Skeletal muscle tissue (tissue), 4 donors: ENCODE results near the gene OSBPL3. TPM values are rescaled to one million over a fixed set of nuclear protein-coding genes. Genes with fewer than 3 reads are reported as not detected.

Source experiments
- H3K27ac ChIP-seq: one replicate; pipeline ENCODE4 v1.7.0; 2013; ENCODE audit warnings: mild to moderate bottlenecking, low read depth, low read length, inconsistent platforms
- H3K27me3 ChIP-seq, 3 donors: one replicate each; pipeline ENCODE4 v1.7.0; 2013; ENCODE audit warnings: low read length in 3 of 3; ENCODE audit not compliant: control insufficient read depth in 3 of 3, insufficient read depth in 3 of 3
- H3K36me3 ChIP-seq, 3 donors: one replicate each; pipeline ENCODE4 v1.7.0; 2013; ENCODE audit warnings: low read length in 3 of 3; ENCODE audit not compliant: control insufficient read depth in 3 of 3, insufficient read depth in 3 of 3
- H3K4me1 ChIP-seq, 3 donors: one replicate each; pipeline ENCODE4 v1.7.0; 2013; ENCODE audit warnings: low read length in 3 of 3, mild to moderate bottlenecking in 3 of 3; ENCODE audit not compliant: control insufficient read depth in 3 of 3, insufficient read depth in 3 of 3
- H3K4me3 ChIP-seq, 3 donors: one replicate each; pipeline ENCODE4 v1.7.0; 2013; ENCODE audit warnings: low read length in 3 of 3
- H3K9ac ChIP-seq, 3 donors: one replicate each; pipeline ENCODE4 v1.7.0; 2013; ENCODE audit warnings: low read length in 3 of 3, mild to moderate bottlenecking in 3 of 3, moderate library complexity in 2 of 3, low read depth in 1 of 3
- H3K9me3 ChIP-seq, 3 donors: one replicate each; pipeline ENCODE4 v1.7.0; 2013; ENCODE audit warnings: low read length in 3 of 3; ENCODE audit not compliant: control insufficient read depth in 3 of 3
- total RNA-seq: library from RNA; depleted of rRNA; stranded (reverse); fragments of >200 nt; gene quantifications from one replicate; pipeline ENCODE4 v1.2.3, GENCODE V29; 2014
- donor health status: Osteomylitis.

OSBPL3 gene
- total RNA-seq, 1 donor from 2014 or later = 2.6 TPM

DNA sequence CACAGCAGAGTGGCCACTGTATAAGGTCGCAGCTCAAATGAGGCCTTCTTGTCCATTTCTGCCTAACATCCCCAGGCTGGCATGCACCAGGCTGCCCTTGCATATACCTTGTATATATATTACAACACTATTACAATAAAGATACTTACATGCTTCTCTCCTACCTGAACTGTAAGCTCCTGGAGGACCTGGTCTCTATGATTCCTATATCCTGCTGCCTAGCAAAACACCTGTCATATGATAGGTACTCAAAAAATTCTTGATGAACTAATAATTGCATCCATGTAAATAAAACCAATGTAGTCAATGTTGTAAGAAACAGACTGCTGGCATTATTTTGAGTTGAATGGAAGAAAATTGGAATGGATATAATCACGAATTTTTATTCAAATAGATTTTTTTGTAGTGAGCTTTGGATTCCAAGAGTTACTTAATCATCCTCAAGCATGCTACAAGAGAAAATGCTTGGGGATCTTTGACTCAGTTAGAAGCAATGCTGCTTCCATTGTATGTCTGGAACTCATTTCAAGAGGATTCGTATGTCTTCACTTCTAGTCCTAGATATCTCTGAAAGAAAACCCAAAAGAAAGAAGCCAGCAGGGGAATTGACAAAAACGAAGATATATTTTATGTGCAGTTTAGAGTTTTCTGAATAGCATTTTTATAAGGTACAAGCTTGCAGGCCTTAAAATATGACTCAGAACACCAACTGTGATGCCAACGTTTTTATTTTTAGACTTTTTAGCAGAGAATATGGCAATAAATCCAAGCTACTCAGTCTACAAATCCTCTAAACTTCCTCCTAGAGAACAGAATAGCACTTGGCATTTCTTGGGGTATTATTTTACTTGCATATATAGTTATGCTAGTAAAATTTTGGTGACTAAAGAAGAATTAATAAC is 53.1 kb downstream of the OSBPL3 start:
- Histone ChIP-seq H3K27ac (no peak overlapping the region), H3K9ac (no peak overlapping the region), H3K36me3 (no peaks in the 10 kb centered on the region), H3K4me3 (no peak overlapping the region), H3K27me3 (no peaks in the 10 kb centered on the region), H3K9me3 (no peaks in the 10 kb centered on the region), H3K4me1 (peaks cover 0 to 16% (median 12%) of the 10 kb centered on the region in 3 donors)

DNA sequence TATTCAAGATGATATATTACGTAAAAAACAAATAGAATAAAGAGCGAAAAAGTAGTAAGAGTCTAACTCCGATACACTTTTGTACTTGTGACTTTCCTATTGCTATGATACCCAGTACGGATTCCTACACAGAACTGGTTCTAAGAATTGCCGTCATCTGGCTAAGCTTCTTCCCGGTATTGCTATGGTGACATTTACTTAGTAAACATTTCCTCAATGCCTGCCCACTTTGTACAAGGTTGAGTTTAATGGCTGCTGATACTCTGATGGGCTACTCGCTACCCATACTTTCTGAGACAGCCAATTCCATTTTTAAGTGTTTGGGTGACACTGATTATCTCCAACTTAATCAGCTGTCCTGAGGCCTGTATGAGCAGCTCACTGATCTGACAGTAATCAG is 55.6 kb downstream of the OSBPL3 start:
- Histone ChIP-seq H3K36me3 (no peaks in the 10 kb centered on the region), H3K9me3 (no peaks in the 10 kb centered on the region), H3K27me3 (no peaks in the 10 kb centered on the region), H3K27ac (no peak overlapping the region), H3K4me3 (no peak overlapping the region), H3K9ac (no peak overlapping the region), H3K4me1 (peaks cover 0 to 16% (median 12%) of the 10 kb centered on the region in 3 donors)

DNA sequence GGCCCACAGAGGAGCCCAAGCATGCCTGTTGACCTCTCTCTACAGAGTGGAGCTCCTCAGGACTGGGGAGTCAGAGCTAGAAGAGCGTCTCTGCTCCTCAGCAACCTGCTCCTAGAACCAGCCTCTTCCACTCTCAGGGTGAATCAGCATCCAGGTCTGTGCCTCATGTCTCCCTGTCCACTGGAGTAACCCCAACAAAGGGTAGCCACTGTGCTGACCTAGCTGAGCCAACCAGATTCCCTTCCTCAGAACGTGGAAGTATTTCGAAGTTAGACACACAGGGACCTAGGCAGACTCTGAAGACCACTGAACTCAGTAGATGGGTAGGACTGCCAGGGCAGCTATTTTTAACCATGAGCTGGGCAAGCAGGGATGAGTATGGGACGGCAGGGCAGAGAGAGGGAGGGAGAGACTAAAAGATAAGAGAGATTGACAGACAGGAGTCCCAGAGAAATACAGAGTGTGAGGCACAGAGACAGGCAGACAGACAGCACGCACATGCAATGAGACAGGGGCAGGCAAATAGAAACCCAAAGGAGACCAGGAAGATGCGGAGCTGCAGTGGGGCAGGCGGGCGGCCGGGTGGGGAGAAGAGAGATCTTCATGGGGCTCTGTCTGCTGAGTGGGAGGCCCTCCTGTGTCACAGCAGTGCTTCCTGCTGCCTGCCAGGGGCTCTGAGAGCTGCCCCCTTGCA is 56.7 kb downstream of the OSBPL3 start:
- Histone ChIP-seq H3K4me1 (peaks cover 0 to 16% (median 12%) of the 10 kb centered on the region in 3 donors), H3K4me3 (no peak overlapping the region), H3K36me3 (no peaks in the 10 kb centered on the region), H3K9me3 (no peaks in the 10 kb centered on the region), H3K27ac (no peak overlapping the region), H3K27me3 (no peaks in the 10 kb centered on the region), H3K9ac (no peak overlapping the region)

DNA sequence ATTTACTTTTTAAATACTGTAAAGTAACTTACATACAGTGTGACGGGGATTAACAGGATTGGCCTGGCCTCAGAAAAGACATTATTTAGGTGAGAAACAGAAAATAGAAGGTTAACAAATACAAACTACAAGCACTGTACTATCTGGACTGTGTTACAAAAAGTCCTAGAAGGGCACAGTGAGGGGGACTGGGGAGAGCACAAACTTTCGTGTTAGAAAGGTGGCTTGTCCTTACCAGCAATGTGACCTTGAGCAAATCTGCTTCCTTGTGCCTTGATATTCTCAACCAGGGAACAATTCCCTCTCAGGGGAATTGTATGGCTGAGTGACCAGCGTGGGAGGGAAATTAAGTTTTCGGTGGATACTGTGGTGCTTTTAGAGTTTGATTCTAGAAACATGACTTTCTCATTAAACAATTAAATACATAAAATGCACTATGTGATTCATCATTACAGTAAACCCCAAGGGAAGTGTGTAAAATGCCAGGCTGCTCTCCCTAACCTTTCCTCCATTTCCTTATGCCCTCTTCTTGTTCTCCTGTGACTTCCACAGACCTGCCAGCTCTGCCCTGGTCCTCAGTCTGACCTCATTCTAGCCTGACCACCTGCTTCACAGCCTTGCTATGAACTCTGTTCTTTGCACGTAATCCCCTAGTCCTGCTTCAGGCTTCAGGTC is 57.7 kb downstream of the OSBPL3 start:
- Histone ChIP-seq H3K27ac (no peak overlapping the region), H3K9me3 (no peaks in the 10 kb centered on the region), H3K4me1 (peaks cover 0 to 16% (median 12%) of the 10 kb centered on the region in 3 donors), H3K9ac (no peak overlapping the region), H3K27me3 (no peaks in the 10 kb centered on the region), H3K4me3 (no peak overlapping the region), H3K36me3 (no peaks in the 10 kb centered on the region)

DNA sequence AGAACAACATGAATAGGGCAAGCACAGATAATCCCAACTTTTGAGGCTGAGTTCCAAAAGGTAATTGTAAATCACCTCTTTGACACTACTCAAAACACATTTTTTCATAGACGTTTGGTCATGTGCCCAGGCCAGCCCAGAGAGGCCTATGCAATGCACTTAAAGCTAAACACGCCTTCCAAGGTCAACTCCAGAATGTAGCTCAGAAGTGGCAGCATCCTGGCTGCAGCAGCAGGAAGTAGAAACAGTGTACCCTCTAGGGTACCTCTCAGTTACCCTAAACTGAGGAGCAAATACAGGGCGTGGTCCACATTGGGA is 58.7 kb downstream of the OSBPL3 start:
- no peak overlapping the region for H3K4me3 ChIP-seq
- H3K9me3 ChIP-seq = no peaks in the 10 kb centered on the region
- no peak overlapping the region for H3K27ac ChIP-seq
- no peaks in the 10 kb centered on the region for H3K27me3 ChIP-seq
- H3K9ac ChIP-seq = no peak overlapping the region
- H3K4me1 ChIP-seq = peaks cover 0 to 16% (median 12%) of the 10 kb centered on the region in 3 donors
- H3K36me3 ChIP-seq = no peaks in the 10 kb centered on the region

DNA sequence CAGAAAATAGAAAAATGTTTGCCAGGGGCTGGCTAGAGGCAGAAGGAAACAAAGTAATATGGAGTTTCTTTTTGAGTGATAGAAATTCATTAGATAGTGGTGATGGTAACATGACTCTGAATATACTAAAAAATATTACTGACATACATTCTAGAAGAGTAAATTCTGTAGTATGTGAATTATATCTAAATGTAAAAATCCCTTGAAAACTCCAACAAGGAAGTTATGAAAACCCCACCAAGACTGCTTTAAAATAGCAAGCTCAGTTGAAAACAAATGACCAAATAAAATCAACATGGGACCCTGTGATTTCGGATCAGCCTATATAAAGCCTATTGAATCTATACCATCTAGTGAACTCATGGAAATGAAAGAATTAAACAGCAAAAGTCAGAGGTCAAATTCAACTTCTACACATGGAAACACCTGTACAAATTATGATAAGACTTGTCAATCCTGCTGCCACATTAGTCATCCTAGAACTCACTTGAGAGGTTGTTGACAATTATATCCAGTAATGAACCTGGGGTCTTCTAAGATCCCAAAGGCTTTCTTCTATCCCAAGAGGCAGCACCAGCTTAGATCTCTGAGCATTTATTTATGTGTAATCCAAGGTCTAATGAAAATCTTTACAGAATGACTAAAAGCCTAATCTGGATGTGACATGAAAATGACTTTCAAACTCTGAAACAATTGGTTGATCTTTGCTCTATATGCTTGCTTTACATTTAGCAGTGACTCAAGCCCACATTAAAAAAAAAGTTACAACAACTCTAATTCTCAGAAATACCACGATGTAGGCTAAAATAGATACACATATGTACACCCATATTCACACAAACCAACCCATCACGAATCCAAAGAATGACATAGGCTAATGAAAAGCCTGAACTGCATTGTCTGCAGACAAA is 59.3 kb downstream of the OSBPL3 start:
- Histone ChIP-seq H3K9me3 (no peaks in the 10 kb centered on the region), H3K36me3 (no peaks in the 10 kb centered on the region), H3K27me3 (no peaks in the 10 kb centered on the region), H3K9ac (no peak overlapping the region), H3K4me3 (no peak overlapping the region), H3K27ac (no peak overlapping the region), H3K4me1 (peaks cover 0 to 16% (median 12%) of the 10 kb centered on the region in 3 donors)

DNA sequence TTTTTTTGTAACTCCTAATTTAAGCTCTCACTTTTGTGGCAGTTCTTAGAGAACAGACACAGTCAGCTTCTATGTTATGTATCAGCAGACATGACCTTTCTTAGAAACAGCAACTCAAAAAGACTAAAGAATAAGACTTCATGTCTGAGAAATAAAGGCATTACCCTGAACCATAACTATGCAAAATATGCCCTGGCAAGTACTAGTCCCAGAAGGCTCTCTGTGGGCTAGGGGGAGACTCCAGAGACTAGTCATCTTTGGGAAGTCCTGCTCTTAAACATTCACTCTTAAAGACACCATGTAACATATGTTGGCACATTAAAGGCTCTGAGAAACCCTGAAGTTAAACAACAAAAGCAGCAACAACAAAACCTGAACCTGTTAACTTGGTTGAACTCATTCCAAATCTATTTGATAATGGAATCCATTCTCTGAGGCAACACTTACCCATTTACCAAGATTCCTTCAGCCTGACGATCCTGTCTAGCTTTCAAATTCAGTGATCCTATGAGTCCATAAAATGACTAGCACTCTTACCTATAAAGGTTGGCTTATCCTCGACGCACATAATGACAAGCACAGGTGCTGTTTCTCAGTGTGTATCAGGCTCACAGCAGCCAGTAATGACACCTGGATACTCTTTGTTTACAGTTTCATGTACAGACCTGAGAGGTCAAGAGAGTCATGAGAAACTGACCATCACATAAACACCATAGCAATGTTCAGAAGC is 62.3 kb downstream of the OSBPL3 start:
- Histone ChIP-seq H3K27ac (no peak overlapping the region), H3K4me1 (peaks cover 0 to 13% (median 5%) of the 10 kb centered on the region in 3 donors), H3K4me3 (no peak overlapping the region)

DNA sequence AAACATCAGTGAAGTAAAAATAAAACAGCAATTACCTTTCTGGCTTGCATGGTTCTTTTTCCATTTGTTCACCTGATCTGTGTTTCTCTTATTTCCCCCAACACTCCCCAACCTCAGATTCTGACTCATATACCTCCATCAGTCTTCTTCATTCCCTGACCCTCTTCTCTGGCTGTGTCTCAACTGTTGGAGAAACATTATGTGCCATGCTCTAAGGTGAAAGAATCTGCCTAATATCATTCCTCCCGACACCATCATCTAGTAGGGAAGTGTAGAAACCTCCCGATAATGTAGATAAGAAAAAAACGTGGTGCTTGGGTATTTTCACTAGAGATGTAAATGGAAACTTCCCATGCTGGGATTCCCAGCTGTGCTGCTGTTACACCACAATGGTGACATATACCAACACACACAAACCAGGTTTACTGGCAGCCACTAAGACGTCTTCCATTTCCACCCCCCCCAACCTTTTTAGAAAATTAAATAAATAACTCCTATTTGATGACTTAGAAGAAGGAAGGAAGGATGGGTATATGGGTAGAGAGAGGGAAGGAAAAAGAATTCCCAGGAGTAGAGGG is 63.4 kb downstream of the OSBPL3 start:
- Histone ChIP-seq H3K9ac (no peak overlapping the region), H3K36me3 (no peaks in the 10 kb centered on the region), H3K9me3 (no peaks in the 10 kb centered on the region), H3K27ac (no peak overlapping the region), H3K27me3 (no peaks in the 10 kb centered on the region), H3K4me1 (peaks cover 0 to 6% (median 0%) of the 10 kb centered on the region in 3 donors), H3K4me3 (no peak overlapping the region)

More for the DNA sequence above, 62.3 kb downstream of the OSBPL3 start:
- H3K27me3 ChIP-seq = no peaks in the 10 kb centered on the region
- H3K9ac ChIP-seq = no peak overlapping the region
- H3K36me3 ChIP-seq = no peaks in the 10 kb centered on the region
- no peaks in the 10 kb centered on the region for H3K9me3 ChIP-seq

DNA sequence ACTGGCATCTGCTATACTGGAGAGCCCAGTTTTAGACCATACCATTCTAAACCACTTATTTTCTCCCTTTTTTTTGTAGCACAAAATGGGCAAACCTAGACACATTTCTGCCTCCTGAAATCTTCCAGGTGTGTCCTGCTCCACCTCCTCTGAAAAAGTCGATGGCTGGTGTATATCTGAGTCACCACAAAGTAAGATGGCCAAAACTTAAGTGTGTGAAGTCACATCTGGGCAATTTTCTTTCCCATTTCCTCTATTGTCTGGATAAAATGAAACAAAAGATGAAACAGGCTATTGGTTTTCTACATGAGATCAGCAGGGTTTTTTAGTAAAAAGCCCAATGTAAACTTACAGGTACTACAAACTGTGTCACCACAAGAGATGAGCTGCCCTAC is 65.5 kb downstream of the OSBPL3 start:
- no peak overlapping the region for H3K4me3 ChIP-seq
- no peak overlapping the region for H3K27ac ChIP-seq
- H3K36me3 ChIP-seq = no peaks in the 10 kb centered on the region
- H3K4me1 ChIP-seq = peaks cover 0 to 16% (median 0%) of the 10 kb centered on the region in 3 donors
- H3K27me3 ChIP-seq = no peaks in the 10 kb centered on the region
- H3K9ac ChIP-seq = no peak overlapping the region
- no peaks in the 10 kb centered on the region for H3K9me3 ChIP-seq
